Lung (tissue), 12 donors: Measurements from ENCODE around the gene TBC1D22A. TPM values are rescaled to one million over a fixed set of nuclear protein-coding genes. Genes with fewer than 3 reads are reported as not detected.

Experiments
- ATAC-seq: fragments of 200-7000 bp; cut with Tn5 transposase; one replicate; pipeline ENCODE4 v1.9.1; 2020; ENCODE audit warnings: moderate number of reproducible peaks; ENCODE audit not compliant: insufficient read depth, low FRiP score
- DNase-seq, 3 donors: peaks; one replicate each; pipeline ENCODE4 v3.0.0-alpha.2; 2013 to 2017
- H3K27ac ChIP-seq, 2 donors: one replicate each; pipeline ENCODE4 v1.5.1; 2013; ENCODE audit warnings: mild to moderate bottlenecking in 2 of 2, moderate library complexity in 2 of 2, control low read depth in 1 of 2, inconsistent platforms in 1 of 2, low read depth in 1 of 2, low read length in 1 of 2
- H3K27me3 ChIP-seq, 3 donors: one replicate each; pipeline ENCODE4 v1.5.1; 2013; ENCODE audit warnings: low read length in 2 of 3; ENCODE audit not compliant: control insufficient read depth in 3 of 3, insufficient read depth in 3 of 3
- H3K36me3 ChIP-seq, 4 donors: one replicate each; pipeline ENCODE4 v1.5.1; 2013; ENCODE audit warnings: low read length in 4 of 4, mild to moderate bottlenecking in 1 of 4, moderate library complexity in 1 of 4; ENCODE audit not compliant: control insufficient read depth in 4 of 4, insufficient read depth in 4 of 4
- H3K4me1 ChIP-seq, 5 donors: one replicate each; pipeline ENCODE4 v1.5.1; 2013; ENCODE audit warnings: low read length in 5 of 5, mild to moderate bottlenecking in 2 of 5, moderate library complexity in 1 of 5; ENCODE audit not compliant: control insufficient read depth in 5 of 5, insufficient read depth in 5 of 5
- H3K4me3 ChIP-seq: one replicate; pipeline ENCODE4 v1.5.1; 2013; ENCODE audit warnings: mild to moderate bottlenecking, control low read depth, moderate library complexity
- H3K9ac ChIP-seq, 2 donors: one replicate each; pipeline ENCODE4 v1.5.1; 2013; ENCODE audit warnings: low read length in 2 of 2, control low read depth in 1 of 2; ENCODE audit not compliant: insufficient read depth in 1 of 2
- H3K9me3 ChIP-seq, 4 donors: one replicate each; pipeline ENCODE4 v1.5.1; 2013; ENCODE audit warnings: low read length in 3 of 4, mild to moderate bottlenecking in 1 of 4, moderate library complexity in 1 of 4; ENCODE audit not compliant: control insufficient read depth in 4 of 4, insufficient read depth in 3 of 4
- WGBS, 2 donors: extraction: QIAGEN DNeasy Blood & Tissue Kit; methylation state at CpG; one replicate each; pipeline ENCODE4 v1.1.7; 2013; 5-methylcytosine and 5-hydroxymethylcytosine counted together
- polyA plus RNA-seq, 2 donors: library from polyadenylated mRNA; stranded (reverse); fragments of 200-250 nt; gene quantifications; one replicate each; pipeline ENCODE4 v1.2.1, GENCODE V29; 2013
- total RNA-seq, 2 donors: library from RNA; depleted of rRNA in 1 of 2; stranded (reverse); fragments of >200 nt in 1 of 2; gene quantifications; one replicate each; pipeline ENCODE4 v1.2.1, GENCODE V29; 2014 to 2021
- TF ChIP-seq, protein P1 (sequence below): IDR thresholded peaks from 2 replicates; pipeline ENCODE4 v1.5.1; 2012; ENCODE audit warnings: mild to moderate bottlenecking; ENCODE audit errors: control extremely low read depth, extremely low read depth
- donor health status: control.
- donor health status: control.
- donor health status: Bipolar disorder and iron deficiency.
- donor health status: healthy.
- donor health status: DM: yes; HTN: yes; CAD: no.

TBC1D22A gene
- total and polyA plus RNA-seq, 4 donors = 20.2 to 38.4 (median 21.0) TPM

DNA sequence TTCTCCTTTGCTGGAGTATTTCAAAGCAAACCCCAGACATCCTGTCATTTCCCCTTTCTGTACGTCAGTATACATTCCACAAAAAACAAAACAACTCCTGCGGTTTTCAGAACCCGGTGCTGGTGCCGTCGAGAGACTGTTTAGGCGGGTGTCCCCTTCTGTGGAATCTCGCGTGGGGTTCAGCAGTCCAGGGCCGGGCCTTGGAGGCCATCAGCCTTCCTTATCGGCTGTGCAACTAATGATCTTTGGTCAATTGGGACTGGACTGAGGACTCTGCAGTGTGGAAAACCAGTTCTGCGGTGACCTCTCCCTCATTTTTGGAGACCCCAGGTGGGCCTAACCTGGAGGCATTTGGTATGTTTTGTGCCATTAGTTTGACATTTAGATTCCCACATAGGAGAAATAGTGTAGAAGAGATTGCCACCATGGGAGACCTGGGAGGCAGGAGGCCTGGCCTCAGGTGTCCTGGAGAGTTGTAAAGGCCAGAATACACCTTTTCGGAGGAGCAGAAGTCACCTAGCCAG is 84.4 kb downstream of the TBC1D22A start:
- 69 to 81% methylated on average over 12 of the region's 12 CpGs for WGBS, 2 donors
- TF ChIP-seq, protein P1, sequence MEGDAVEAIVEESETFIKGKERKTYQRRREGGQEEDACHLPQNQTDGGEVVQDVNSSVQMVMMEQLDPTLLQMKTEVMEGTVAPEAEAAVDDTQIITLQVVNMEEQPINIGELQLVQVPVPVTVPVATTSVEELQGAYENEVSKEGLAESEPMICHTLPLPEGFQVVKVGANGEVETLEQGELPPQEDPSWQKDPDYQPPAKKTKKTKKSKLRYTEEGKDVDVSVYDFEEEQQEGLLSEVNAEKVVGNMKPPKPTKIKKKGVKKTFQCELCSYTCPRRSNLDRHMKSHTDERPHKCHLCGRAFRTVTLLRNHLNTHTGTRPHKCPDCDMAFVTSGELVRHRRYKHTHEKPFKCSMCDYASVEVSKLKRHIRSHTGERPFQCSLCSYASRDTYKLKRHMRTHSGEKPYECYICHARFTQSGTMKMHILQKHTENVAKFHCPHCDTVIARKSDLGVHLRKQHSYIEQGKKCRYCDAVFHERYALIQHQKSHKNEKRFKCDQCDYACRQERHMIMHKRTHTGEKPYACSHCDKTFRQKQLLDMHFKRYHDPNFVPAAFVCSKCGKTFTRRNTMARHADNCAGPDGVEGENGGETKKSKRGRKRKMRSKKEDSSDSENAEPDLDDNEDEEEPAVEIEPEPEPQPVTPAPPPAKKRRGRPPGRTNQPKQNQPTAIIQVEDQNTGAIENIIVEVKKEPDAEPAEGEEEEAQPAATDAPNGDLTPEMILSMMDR = no peak
- H3K9ac ChIP-seq = no peak overlapping the region

DNA sequence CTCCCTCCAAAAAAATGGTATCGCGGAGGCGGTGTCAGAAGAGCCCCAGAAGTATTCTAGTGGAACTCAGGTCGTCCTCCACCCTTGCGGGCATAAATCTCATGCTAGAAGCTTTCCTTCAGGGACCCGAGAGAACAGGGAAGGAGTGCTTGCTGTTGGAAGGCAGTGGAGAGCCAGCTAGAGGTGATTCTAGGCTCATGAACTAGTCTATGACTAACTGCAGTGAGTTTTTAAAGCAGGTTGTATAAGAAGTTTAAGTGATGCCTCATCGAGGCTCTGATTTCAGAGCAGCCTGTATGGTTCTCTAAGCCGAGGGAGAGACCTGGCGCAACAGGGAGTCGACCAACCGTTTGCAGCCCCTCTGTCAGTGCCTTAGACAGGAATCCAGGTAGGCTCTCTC is 85.7 kb downstream of the TBC1D22A start:
- Histone ChIP-seq H3K4me3 (no peak overlapping the region), H3K9ac (no peak overlapping the region), H3K27me3 (no peaks in the 10 kb centered on the region), H3K36me3 (peaks cover 0 to 2% (median 0%) of the 10 kb centered on the region in 4 donors), H3K27ac (no peak overlapping the region), H3K4me1 (peaks cover 0 to 30% (median 5%) of the 10 kb centered on the region in 5 donors), H3K9me3 (no peaks in the 10 kb centered on the region)
- no peak for DNase-seq
- no peak for ATAC-seq
- 78 to 84% methylated on average over 11 of the region's 11 CpGs for WGBS, 2 donors
- TF ChIP-seq, protein P1 = no peak

More for the DNA sequence above, 84.4 kb downstream of the TBC1D22A start:
- no peak overlapping the region for H3K27ac ChIP-seq
- no peak overlapping the region for H3K4me3 ChIP-seq
- H3K36me3 ChIP-seq = peaks cover 0 to 2% (median 0%) of the 10 kb centered on the region in 4 donors
- ATAC-seq (no peak), DNase-seq (no peak)
- no peaks in the 10 kb centered on the region for H3K9me3 ChIP-seq
- H3K4me1 ChIP-seq = peaks cover 0 to 30% (median 3%) of the 10 kb centered on the region in 5 donors
- no peaks in the 10 kb centered on the region for H3K27me3 ChIP-seq

DNA sequence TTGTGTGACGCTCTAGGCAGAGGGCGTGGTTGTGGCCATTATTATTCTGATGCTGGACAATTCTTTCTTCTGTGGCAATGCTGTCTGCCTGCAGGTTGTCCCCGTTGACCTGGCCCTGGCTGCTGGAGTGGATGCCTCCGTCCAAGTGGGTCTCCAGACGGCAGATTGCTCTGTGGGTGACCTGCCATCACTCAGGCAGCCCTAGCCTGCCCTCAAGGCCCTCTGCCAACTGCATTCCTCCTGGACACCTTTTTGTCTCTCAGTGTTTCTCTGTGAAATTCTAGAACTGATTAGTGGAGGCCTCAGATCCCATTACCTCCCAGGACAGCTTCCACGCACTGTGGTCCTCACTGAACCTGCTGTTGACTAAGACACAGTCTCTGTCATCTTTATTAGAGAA is 86.7 kb downstream of the TBC1D22A start:
- no peak overlapping the region for H3K4me3 ChIP-seq
- ATAC-seq (no peak), DNase-seq (no peak)
- 91 to 98% methylated on average over 6 of the region's 6 CpGs for WGBS, 2 donors
- no peak overlapping the region for H3K27ac ChIP-seq
- peaks cover 0 to 32% (median 7%) of the 10 kb centered on the region in 5 donors for H3K4me1 ChIP-seq
- no peaks in the 10 kb centered on the region for H3K9me3 ChIP-seq
- TF ChIP-seq, protein P1 = no peak
- no peak overlapping the region for H3K9ac ChIP-seq
- peaks cover 0 to 2% (median 0%) of the 10 kb centered on the region in 4 donors for H3K36me3 ChIP-seq
- no peaks in the 10 kb centered on the region for H3K27me3 ChIP-seq

DNA sequence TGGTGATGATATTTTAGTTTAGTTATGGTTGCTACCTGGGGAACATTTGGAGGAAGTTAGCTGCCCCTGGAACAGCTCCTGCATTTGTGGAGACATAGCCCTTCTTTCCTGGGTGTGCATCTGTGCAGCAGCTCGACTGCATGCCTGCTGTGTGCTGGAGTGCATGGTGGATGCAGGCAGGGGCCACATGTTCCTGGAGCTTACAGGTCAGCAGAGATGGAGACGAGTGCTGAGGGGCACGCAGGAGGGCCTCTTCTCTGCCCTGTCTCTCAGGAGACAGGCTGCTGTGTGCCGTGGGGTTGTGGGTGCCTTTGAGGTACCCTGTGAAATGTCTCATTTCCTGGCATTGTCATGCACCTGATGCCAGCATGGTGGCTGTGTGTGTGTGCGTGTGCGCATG is 87.5 kb downstream of the TBC1D22A start:
- H3K9ac ChIP-seq = no peak overlapping the region
- H3K9me3 ChIP-seq = no peaks in the 10 kb centered on the region
- TF ChIP-seq, protein P1 = no peak
- H3K36me3 ChIP-seq = peaks cover 0 to 2% (median 0%) of the 10 kb centered on the region in 4 donors
- no peak overlapping the region for H3K27ac ChIP-seq
- H3K4me1 ChIP-seq = peaks cover 0 to 29% (median 8%) of the 10 kb centered on the region in 5 donors
- ATAC-seq (no peak), DNase-seq (no peak)
- no peak overlapping the region for H3K4me3 ChIP-seq
- 84 to 90% methylated on average over 6 of the region's 6 CpGs for WGBS, 2 donors
- no peaks in the 10 kb centered on the region for H3K27me3 ChIP-seq
